Right kidney (tissue), 1 donor: ENCODE results near the gene COX5A.
"Not testable (repeated sequence)": the region's sequence is repeated elsewhere in the genome, so short reads cannot be mapped to it uniquely, and the experiment has no call there.

Experiments used
- DNase-seq: peaks from one replicate; pipeline ENCODE4 v3.0.0-alpha.2; 2016

Gene COX5A

GRCh38 chr15:74902295-74903075 is 35.4 kb downstream of the COX5A start:
- DNase-seq: no peak

DNA sequence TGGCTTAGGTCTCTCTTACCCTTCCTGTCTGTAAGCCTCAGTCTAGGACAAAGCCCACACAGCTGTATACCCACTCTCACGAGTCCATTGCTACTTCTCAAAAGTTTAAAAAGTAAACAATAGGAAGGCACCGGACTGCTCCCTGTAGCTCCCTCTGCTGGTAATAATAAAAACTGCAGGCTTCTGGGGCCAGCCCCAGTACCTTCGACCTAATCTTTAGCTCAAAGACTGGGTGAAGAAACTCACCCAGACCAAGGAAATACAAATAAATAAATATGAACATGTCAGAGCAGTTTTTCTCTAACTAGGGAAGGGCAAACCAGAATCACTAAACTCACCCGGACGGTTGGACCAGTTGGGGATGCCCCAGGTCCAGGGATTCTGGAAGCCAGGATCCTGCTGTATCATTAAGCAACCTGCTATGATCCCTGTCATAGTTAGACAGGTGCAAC is 36.2 kb downstream of the COX5A start:
- peak; percentile 56 for DNase-seq

DNA sequence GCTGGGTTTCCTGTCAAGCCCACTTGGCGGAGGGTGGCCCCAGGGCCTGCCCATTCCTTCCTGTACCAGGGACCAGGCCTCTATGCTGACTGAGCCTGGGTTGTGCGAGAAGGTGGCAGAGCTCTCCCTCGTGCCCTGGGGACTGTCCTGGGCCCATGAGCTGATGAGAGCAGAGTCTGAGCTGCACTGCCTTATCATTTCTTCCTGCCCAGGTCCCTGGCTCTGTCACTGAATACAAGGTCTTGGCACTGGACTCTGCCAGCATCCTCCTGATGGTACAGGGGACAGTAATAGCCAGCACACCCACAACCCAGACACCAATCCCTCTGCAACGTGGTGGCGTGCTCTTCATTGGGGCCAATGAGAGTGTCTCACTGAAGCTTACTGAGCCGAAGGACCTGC is 40.6 kb downstream of the COX5A start:
- no peak for DNase-seq

DNA sequence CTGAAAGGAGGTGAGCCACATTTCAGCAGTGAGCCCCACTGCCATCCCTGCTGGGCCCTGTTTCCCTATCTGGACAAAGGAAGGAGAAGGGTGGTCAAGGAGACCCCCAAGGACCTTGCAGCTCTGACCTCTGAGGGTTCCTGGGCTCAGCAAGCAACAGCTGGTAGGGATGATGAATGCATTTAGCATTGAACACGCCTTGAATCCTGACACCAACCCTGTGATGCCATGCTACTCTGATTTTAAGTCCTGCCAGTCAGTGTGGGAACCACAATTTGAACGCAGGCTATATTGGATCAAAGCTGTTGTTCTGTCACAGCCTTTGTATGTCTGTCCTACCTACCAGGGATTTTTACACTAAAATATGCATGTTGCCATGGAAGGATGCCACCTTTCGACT is 41.6 kb downstream of the COX5A start:
- no peak for DNase-seq

GRCh38 chr15:74895830-74896229 is 42.0 kb downstream of the COX5A start:
- DNase-seq: no peak

DNA sequence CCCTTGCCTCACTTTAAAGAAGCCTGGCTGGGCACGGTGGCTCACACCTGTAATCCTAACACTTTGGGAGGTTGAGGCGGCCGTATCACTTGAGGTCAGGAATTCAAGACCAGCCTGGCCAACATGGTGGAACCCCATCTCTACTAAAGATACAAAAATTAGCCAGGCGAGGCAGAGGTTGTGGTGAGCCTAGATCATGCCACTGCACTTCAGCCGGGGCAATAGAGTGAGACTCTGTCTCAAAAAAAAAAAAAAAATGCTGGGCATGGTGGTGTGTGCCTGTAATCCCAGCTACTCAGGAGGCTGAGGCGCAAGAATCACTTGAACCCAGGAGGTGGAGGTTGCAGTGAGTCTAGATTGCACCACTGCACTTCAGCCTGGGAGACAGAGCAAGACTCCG is 43.5 kb downstream of the COX5A start:
- not testable (repeated sequence) for DNase-seq

- DNase-seq: no peak
Observed at GRCh38 chr15:74893627-74894026, 44.2 kb downstream of the COX5A start.

DNA sequence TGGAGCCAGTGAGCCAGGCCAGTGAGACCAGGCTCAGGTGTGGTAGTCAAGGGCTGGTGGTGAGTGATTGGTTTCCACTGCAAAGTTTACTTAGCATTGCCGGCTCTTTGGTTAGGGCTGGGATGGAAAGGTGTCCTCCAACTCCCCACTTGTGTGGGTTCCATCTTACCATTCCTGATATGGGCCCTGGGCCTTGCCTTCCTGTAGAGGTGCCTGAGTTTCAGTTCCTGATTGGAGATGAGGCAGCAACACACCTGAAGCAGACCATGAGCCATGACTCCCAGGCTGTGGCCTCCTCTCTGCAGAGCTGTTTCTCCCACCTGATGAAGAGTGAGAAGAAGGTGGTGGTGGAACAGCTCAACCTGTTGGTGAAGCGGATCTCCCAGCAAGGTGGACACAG is 44.9 kb downstream of the COX5A start:
- no peak for DNase-seq

DNA sequence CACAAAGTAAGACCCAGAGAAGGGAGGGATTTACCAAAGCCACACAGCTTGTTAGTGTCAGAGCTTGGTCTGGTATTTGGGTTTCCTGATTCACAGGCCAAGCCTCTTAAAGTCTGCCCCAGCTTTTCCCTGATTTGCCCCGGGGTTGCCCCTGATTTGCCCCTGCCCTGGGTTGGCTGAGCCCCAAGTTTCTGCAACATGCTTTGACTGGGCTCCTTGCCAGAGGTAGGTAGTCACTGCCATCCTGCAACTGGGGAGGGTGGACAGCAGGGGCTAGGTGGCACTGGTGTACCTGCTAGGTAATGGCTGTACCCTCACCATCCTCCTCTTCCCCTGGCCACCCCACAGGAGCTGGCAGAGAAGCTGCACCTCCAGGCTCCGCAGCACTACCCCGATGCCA is 45.6 kb downstream of the COX5A start:
- DNase-seq: no peak

DNA sequence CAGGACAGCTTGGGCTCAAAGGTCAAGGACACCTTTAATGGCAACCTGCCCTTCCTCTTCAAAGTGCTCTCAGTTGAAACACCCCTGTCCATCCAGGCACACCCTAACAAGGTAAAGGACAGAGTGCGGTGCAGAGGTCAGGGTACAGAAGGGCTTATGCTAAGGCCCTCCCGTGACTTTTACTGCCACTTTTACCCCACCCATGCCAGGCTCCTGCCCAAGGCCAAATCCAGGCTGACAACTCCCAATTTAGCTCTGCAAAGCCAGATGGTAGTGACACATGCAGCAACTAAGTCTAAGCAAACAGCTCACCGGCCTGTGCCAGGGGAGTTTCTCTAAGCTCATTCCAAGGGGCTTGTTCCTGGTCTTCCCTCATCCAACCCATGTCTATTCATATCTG is 46.4 kb downstream of the COX5A start:
- DNase-seq: no peak

- DNase-seq: no peak
Observed at GRCh38 chr15:74890665-74890960, 47.3 kb downstream of the COX5A start.

DNA sequence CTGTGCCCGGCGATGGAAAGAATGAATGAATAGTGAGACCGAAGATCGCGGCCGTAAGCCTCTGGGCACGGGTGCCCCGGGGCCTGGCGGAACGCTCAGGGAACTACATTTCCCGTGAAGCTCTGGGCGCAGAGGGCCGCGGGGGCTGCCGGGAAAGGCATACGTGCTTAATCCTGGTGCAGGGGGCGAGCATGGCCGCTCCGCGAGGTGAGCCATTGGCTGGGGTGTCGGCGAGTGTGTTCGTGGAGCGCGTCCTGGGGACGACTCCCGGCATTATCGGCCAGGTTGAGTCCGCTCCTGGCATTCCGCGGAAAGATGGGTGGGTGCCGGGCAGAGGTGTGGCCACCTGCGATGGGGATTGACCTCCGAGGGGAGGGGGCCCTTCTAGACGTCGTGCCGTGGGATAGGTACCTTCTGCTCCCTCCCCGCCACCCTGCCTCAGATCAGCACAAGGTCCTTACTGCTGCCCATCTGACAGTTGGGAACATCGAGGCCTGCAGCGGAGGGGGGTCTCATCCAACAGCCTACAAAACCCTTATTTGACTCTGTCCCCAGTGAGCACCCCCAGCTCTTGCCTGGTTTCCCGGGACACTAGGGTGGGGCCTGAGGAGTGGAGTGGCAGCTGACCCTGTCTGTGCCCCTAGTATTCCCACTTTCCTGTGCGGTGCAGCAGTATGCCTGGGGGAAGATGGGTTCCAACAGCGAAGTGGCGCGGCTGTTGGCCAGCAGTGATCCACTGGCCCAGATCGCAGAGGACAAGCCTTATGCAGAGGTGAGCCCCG is 47.8 kb downstream of the COX5A start, which contains the start of gene MPI:
MPI (plus strand) TSS at position 160 of the 782 bp plus-strand sequence; CDS start at position 192, 32 bp downstream.
- DNase-seq: peak; percentile 87

DNA sequence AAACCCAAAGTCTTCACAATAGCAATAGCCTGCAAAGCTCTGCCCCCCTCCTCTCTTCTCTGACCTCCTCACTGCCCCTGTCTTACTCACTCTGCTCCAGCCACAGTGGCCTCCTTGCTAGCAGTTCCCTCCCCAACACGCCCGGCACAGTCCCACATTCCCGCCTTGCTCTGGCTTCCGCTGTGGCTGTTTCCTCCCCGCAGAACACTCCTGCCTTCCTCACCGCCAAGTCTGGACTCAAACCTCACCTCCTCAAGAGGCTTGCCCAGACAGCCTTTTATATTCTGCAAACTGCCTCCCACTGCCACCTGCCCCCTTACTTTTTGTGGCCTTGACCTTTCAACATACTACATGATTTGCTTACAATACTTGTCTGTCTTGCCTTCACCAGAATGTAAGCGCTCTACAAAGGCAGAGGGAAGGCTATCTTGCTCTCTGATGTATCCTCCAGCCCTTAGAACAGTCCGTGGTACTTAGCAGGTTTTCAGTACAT is 48.4 kb downstream of the COX5A start:
- peak; percentile 86 for DNase-seq

GRCh38 chr15:74888716-74889115 is 49.2 kb downstream of the COX5A start:
- no peak for DNase-seq

GRCh38 chr15:74887537-74888193 is 50.2 kb downstream of the COX5A start:
- not testable (repeated sequence) for DNase-seq

DNA sequence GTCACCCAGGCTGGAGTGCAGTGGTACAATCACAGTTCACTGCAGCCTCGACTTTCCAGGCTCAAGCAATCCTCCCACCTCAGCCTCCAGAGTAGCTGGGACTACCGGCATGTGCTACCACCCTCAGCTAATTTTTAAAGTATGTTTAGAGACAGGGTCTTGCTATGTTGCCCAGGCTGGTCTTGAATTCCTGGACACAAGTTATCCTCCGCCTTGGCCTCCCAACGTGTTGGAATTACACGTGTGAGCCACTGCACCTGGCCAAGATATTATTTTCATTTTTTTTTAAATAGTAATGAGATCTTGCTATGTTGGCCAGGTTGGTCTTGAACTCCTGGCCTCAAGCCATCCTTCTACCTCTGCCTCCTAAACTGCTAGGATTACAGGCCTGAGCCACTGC is 52.4 kb downstream of the COX5A start:
- DNase-seq: no peak

GRCh38 chr15:74884428-74885223 is 53.2 kb downstream of the COX5A start:
- DNase-seq: no peak

- no peak for DNase-seq
Observed at GRCh38 chr15:74882528-74882927, 55.3 kb downstream of the COX5A start.

DNA sequence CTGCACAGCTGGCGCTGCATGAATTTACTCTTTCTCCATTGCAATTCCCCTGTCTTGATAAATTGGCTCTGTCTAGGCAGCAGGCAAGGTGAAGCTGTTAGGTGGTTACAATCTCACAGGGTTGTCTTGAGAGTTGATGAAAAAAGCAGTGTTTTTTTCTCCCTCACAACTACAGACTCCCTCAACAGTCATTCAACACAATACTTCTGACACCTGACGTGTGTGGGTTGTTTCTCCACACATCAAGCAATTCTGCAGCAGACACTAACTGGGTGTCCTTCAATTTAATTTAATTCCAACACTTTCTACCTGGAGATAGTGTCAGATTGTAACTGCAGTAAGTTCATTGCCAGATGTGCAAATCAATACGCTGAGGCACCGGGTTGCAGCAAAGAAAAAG is 59.6 kb downstream of the COX5A start:
- no peak for DNase-seq

- DNase-seq: no peak
Observed at GRCh38 chr15:74873756-74874424, 64.0 kb downstream of the COX5A start.

- peak; percentile 100 for DNase-seq
Observed at GRCh38 chr15:74873036-74873755, 64.7 kb downstream of the COX5A start, which contains the start of gene SCAMP2. Gene SCAMP2 (minus strand): TSS chr15:74873365. CDS start chr15:74873255, 110 bp downstream.
